Spinal cord (tissue), 10 donors: ENCODE measurements around the gene SORCS2. TPM values are rescaled to one million over a fixed set of nuclear protein-coding genes. Genes with fewer than 3 reads are reported as not detected.

Experiments
- DNase-seq, 6 donors: peaks; one replicate each; pipeline versions ENCODE4 v3.0.0 to v3.0.0-alpha.2; 2013 to 2015; ENCODE audit warnings: low spot score in 6 of 6, low read depth in 4 of 6
- H3K27ac ChIP-seq: one replicate; pipeline ENCODE4 v1.5.1; 2013; ENCODE audit warnings: low read depth, low read length, control low read depth
- H3K27me3 ChIP-seq: one replicate; pipeline ENCODE4 v1.6.1; 2013; ENCODE audit warnings: low read length; ENCODE audit not compliant: control insufficient read depth, insufficient read depth
- H3K36me3 ChIP-seq: one replicate; pipeline ENCODE4 v1.6.1; 2013; ENCODE audit warnings: low read length; ENCODE audit not compliant: control insufficient read depth, insufficient read depth
- H3K4me1 ChIP-seq: one replicate; pipeline ENCODE4 v1.6.1; 2013; ENCODE audit warnings: low read length; ENCODE audit not compliant: control insufficient read depth, insufficient read depth
- H3K4me3 ChIP-seq: one replicate; pipeline ENCODE4 v1.5.1; 2013; ENCODE audit warnings: low read depth, low read length, control low read depth
- H3K9me3 ChIP-seq: one replicate; pipeline ENCODE4 v1.6.1; 2013; ENCODE audit warnings: low read length; ENCODE audit not compliant: control insufficient read depth, insufficient read depth
- WGBS: methylation state at CpG from one replicate; pipeline ENCODE4 v1.1.5; 2013; ENCODE audit warnings: missing lambda C conversion rate; ENCODE audit not compliant: insufficient coverage; 5-methylcytosine and 5-hydroxymethylcytosine counted together
- polyA plus RNA-seq, 2 donors: library from polyadenylated mRNA; unstranded; fragments of 120-200 nt; gene quantifications; one replicate each; pipeline ENCODE4 v1.2.1, GENCODE V29; 2013; ENCODE audit not compliant: insufficient read length in 2 of 2
- total RNA-seq, 2 donors: library from RNA; depleted of rRNA in 1 of 2; stranded (reverse); fragments of 120-200 nt in 1 of 2; fragments of >200 nt in 1 of 2; gene quantifications; one replicate each; pipeline versions ENCODE4 v1.2.3 to v1.2.4, GENCODE V29; 2013 to 2014
- donor health status: healthy.

Gene SORCS2
- total and polyA plus RNA-seq, 4 donors, result 7.3 to 24.8 (median 16.5) TPM

DNA sequence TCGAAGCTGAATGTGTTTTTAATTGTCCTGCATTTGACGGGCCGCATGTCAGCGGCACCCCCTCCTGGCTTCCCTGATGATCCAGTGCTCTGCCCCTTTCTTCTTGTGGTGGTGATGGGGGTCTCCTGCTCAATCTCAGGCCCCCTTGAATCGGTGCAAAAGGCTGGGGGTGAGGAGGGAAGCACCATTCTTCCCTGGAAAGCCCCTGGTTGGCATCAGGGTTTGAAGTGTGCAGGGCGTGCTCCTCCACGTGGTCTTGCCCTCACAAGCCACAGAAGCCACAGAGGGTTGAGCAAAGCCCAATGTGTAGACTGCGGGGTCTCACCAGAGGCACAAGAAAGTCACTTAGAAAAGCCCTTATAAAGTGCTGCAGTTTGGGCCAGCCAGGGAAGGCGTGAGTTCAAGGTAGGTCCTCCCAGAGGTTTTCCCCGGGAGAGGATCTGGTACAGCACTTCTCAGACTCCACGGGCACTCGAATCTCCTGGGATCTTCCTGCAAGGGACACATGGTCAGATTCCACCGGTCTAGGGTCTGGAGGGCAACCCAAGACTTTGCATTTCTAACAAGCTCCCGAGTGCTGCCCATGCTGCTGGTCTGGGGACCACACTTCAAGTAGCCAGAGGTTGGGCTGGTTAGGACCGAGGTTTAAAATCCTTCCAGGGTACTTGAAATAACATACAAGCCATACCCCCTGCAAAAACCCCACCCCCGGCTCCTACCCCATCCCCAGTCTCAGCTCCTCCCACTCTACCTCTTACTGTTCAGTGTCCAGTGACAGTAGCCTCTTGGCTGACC, 207.3 kb downstream of the SORCS2 start:
- Histone ChIP-seq H3K4me1 (peaks cover 42% of the 10 kb centered on the region), H3K27ac (no peak overlapping the region), H3K36me3 (no peaks in the 10 kb centered on the region), H3K4me3 (no peak overlapping the region), H3K27me3 (peaks cover 20% of the 10 kb centered on the region), H3K9me3 (no peaks in the 10 kb centered on the region)
- WGBS, result 72% methylated on average over 16 of the region's 16 CpGs
- DNase-seq, result no peak

DNA sequence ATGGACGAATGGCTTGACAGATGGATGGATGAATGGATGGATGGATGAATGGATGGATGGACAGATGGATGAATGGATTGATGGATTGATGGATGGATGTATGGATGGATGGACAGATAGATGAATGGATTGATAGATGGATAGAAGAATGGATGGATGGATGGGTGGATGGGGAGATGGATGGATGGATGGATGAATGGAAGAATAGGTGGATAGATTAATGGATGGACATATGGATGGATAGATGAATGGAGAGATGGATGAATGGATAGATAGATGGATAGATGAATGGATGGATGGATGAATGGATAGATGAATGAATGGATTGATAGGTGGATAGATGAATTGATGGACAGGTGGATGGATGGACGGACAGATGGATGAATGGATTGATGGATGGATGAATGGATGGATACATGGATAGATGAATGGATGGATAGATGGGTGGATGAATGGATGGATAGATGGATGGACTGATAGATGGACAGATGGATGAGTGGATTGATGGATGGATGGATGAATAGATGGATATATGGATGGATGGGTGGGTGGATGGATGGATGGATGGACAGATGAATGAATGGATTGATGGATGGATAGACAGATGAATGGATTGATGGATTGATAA, 208.4 kb downstream of the SORCS2 start:
- H3K27me3 ChIP-seq, result peaks cover 13% of the 10 kb centered on the region
- no peaks in the 10 kb centered on the region for H3K36me3 ChIP-seq
- DNase-seq, result no peak
- 89% methylated on average over 2 of the region's 2 CpGs for WGBS
- peaks cover 32% of the 10 kb centered on the region for H3K4me1 ChIP-seq
- no peak overlapping the region for H3K4me3 ChIP-seq
- no peaks in the 10 kb centered on the region for H3K9me3 ChIP-seq
- no peak overlapping the region for H3K27ac ChIP-seq

DNA sequence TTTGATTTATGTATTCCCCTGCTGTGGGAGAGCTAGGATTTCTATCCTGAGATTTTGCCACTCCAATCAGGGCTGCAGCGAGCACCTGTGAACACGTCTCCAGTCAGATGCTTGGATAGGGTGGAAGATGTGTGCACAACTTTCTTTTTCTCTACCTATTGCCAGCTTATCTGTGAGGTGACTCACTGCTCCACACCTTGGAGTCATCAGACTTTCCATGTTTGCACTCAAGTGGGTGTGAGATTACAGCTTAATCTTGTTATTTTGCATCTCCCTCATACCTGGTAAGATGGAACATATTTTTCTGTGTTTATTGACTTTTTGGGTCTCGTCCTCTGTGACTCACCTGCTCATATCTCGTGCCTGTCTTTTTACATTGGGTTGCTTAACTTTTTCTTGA, 210.2 kb downstream of the SORCS2 start:
- Histone ChIP-seq H3K9me3 (no peaks in the 10 kb centered on the region), H3K4me3 (no peak overlapping the region), H3K4me1 (peaks cover 18% of the 10 kb centered on the region), H3K36me3 (no peaks in the 10 kb centered on the region), H3K27me3 (peaks cover 3% of the 10 kb centered on the region), H3K27ac (no peak overlapping the region)
- DNase-seq, result no peak
- WGBS, result 100% methylated on average over 1 of the region's 4 CpGs

DNA sequence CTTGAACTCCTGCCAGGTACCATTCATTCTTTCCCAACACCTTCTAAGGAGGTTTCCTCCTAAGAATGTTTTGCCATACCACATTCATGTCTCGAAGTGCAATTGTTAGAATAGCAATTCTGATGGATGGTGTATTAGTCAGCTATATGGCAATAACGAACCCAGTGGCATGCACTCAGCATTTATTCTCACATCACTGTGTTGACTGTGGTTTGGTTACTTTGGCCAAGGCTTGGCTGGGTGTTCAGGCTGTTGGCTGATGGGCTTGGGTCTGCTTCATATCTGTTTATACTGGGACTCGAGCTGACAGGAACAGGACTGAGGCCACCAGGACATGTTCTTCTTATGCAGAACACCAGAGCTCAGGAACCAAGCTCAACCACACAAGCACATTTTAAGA, 210.7 kb downstream of the SORCS2 start:
- DNase-seq, result no peak
- Histone ChIP-seq H3K27me3 (peaks cover under 1% of the 10 kb centered on the region), H3K4me3 (no peak overlapping the region), H3K27ac (no peak overlapping the region), H3K9me3 (no peaks in the 10 kb centered on the region), H3K36me3 (no peaks in the 10 kb centered on the region), H3K4me1 (peaks cover 13% of the 10 kb centered on the region)
- WGBS, result 60% methylated on average over 1 of the region's 3 CpGs

- DNase-seq, result no peak
- peaks cover 13% of the 10 kb centered on the region for H3K4me1 ChIP-seq
- no peaks in the 10 kb centered on the region for H3K36me3 ChIP-seq
- no peaks in the 10 kb centered on the region for H3K9me3 ChIP-seq
- H3K27me3 ChIP-seq, result no peaks in the 10 kb centered on the region
- no peak overlapping the region for H3K4me3 ChIP-seq
- WGBS, result no CpG with 5 or more reads among the region's 4 CpGs
- H3K27ac ChIP-seq, result no peak overlapping the region
These were observed 215.8 kb downstream of the SORCS2 start for GRCh38 chr4:7408166-7408565.

GRCh38 chr4:7410446-7410845, 218.1 kb downstream of the SORCS2 start:
- WGBS, result 100% methylated on average over 1 of the region's 1 CpG
- no peak overlapping the region for H3K4me3 ChIP-seq
- DNase-seq, result peak in 1 of 6 donors; percentile 47
- no peak overlapping the region for H3K27ac ChIP-seq
- peaks cover 2% of the 10 kb centered on the region for H3K27me3 ChIP-seq
- H3K9me3 ChIP-seq, result no peaks in the 10 kb centered on the region
- H3K4me1 ChIP-seq, result peaks cover 13% of the 10 kb centered on the region
- H3K36me3 ChIP-seq, result no peaks in the 10 kb centered on the region

- Histone ChIP-seq H3K27me3 (peaks cover 2% of the 10 kb centered on the region), H3K4me1 (peaks cover 13% of the 10 kb centered on the region), H3K27ac (no peak overlapping the region), H3K4me3 (no peak overlapping the region), H3K36me3 (no peaks in the 10 kb centered on the region), H3K9me3 (no peaks in the 10 kb centered on the region)
- no peak for DNase-seq
- no CpG with 5 or more reads among the region's 1 CpG for WGBS
These were observed 219.2 kb downstream of the SORCS2 start for GRCh38 chr4:7411491-7411890.

GRCh38 chr4:7411896-7412553, 219.7 kb downstream of the SORCS2 start:
- Histone ChIP-seq H3K27ac (no peak overlapping the region), H3K36me3 (no peaks in the 10 kb centered on the region), H3K4me1 (peaks cover 13% of the 10 kb centered on the region), H3K9me3 (no peaks in the 10 kb centered on the region), H3K27me3 (peaks cover 2% of the 10 kb centered on the region), H3K4me3 (no peak overlapping the region)
- peak in 2 of 6 donors; percentile 73 to 82 for DNase-seq
- 43% methylated on average over 8 of the region's 12 CpGs for WGBS

GRCh38 chr4:7412554-7412912, 220.2 kb downstream of the SORCS2 start:
- Histone ChIP-seq H3K36me3 (no peaks in the 10 kb centered on the region), H3K4me3 (no peak overlapping the region), H3K27me3 (peaks cover 2% of the 10 kb centered on the region), H3K27ac (no peak overlapping the region), H3K9me3 (no peaks in the 10 kb centered on the region), H3K4me1 (peaks cover 13% of the 10 kb centered on the region)
- no peak for DNase-seq
- WGBS, result 60% methylated on average over 3 of the region's 4 CpGs
